Measurements from ENCODE around the gene UBE2I.

- TF ChIP-seq CTCF (IDR thresholded peaks at IDR 0.05) (no peak), KDM1A (IDR thresholded peaks at IDR 0.05; ENCODE audit: low read depth) (no peak)
Measured at GRCh38 chr16:1348441-1348840, 39.0 kb downstream of the UBE2I start.
